ENCODE data around the gene CCDC102A.

DNA sequence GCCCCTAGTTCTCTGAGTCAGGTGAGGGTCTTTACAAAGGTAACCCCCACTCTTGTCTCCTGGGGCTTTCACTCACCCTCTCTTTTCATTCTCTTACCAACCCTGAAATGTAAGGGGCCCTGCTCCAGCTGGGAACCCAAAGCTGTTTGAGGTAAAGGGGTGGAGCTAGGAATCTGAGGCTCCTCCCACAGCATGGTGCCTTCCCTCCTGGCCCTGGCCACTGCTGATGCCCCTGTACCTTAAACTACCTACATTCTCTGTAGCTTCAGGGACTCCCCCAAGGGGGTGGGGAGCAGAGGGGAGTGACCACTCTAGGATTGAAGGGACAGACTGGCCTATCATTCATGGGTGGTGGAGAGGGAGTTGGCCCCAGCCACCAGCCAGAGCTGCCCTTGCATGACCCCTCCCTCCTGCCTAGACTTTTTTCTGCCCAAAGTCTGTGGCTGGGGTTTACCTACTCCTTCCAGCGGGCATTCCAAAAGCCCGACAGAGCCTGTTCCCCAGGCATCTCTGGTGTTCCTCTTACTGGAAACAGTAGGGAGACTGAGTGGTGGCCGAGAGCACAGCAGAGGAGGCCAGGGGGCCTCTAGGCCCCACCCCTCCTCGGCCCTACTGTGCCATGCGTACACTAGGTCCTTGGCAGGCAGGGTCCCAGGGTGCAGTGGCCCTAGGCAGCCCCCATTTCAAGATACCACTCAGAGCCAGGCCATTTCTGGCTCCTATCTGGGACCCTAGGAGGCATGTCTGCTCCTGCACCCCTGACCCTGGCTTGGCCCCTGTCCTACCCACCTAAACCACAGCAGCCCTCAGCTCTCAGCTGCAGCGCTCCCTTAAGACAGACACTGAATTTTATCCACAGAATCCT is 59.6 kb downstream of the CCDC102A start:
- TF ChIP-seq CHCHD3 (CRISPR knock-in tag; IDR thresholded peaks at IDR 0.05) = no peak
- TF ChIP-seq, protein P1, sequence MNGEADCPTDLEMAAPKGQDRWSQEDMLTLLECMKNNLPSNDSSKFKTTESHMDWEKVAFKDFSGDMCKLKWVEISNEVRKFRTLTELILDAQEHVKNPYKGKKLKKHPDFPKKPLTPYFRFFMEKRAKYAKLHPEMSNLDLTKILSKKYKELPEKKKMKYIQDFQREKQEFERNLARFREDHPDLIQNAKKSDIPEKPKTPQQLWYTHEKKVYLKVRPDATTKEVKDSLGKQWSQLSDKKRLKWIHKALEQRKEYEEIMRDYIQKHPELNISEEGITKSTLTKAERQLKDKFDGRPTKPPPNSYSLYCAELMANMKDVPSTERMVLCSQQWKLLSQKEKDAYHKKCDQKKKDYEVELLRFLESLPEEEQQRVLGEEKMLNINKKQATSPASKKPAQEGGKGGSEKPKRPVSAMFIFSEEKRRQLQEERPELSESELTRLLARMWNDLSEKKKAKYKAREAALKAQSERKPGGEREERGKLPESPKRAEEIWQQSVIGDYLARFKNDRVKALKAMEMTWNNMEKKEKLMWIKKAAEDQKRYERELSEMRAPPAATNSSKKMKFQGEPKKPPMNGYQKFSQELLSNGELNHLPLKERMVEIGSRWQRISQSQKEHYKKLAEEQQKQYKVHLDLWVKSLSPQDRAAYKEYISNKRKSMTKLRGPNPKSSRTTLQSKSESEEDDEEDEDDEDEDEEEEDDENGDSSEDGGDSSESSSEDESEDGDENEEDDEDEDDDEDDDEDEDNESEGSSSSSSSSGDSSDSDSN (IDR thresholded peaks at IDR 0.05; ENCODE audit: borderline replicate concordance in 1 of 2, low read depth in 2 of 2, low read length in 2 of 2) = no peak
- TF ChIP-seq, protein P2, sequence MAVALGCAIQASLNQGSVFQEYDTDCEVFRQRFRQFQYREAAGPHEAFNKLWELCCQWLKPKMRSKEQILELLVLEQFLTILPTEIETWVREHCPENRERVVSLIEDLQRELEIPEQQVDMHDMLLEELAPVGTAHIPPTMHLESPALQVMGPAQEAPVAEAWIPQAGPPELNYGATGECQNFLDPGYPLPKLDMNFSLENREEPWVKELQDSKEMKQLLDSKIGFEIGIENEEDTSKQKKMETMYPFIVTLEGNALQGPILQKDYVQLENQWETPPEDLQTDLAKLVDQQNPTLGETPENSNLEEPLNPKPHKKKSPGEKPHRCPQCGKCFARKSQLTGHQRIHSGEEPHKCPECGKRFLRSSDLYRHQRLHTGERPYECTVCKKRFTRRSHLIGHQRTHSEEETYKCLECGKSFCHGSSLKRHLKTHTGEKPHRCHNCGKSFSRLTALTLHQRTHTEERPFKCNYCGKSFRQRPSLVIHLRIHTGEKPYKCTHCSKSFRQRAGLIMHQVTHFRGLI (CRISPR knock-in tag; IDR thresholded peaks at IDR 0.05) = no peak
- TF ChIP-seq EZH2 (IDR thresholded peaks at IDR 0.05; ENCODE audit: borderline replicate concordance, low read depth, low read length) = no peak
- TF ChIP-seq, protein P3, sequence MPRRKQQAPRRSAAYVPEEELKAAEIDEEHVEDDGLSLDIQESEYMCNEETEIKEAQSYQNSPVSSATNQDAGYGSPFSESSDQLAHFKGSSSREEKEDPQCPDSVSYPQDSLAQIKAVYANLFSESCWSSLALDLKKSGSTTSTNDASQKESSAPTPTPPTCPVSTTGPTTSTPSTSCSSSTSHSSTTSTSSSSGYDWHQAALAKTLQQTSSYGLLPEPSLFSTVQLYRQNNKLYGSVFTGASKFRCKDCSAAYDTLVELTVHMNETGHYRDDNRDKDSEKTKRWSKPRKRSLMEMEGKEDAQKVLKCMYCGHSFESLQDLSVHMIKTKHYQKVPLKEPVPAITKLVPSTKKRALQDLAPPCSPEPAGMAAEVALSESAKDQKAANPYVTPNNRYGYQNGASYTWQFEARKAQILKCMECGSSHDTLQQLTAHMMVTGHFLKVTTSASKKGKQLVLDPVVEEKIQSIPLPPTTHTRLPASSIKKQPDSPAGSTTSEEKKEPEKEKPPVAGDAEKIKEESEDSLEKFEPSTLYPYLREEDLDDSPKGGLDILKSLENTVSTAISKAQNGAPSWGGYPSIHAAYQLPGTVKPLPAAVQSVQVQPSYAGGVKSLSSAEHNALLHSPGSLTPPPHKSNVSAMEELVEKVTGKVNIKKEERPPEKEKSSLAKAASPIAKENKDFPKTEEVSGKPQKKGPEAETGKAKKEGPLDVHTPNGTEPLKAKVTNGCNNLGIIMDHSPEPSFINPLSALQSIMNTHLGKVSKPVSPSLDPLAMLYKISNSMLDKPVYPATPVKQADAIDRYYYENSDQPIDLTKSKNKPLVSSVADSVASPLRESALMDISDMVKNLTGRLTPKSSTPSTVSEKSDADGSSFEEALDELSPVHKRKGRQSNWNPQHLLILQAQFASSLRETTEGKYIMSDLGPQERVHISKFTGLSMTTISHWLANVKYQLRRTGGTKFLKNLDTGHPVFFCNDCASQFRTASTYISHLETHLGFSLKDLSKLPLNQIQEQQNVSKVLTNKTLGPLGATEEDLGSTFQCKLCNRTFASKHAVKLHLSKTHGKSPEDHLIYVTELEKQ (CRISPR knock-in tag; IDR thresholded peaks at IDR 0.05) = no peak
- TF ChIP-seq MYC (IDR thresholded peaks at IDR 0.05; ENCODE audit: low read depth, low read length) = no peak
- TF ChIP-seq MYC (CRISPR knock-in tag; IDR thresholded peaks at IDR 0.05; ENCODE audit: borderline replicate concordance, low read depth) = no peak
- TF ChIP-seq EGR1 (conservative IDR thresholded peaks at IDR 0.05) = no peak
- TF ChIP-seq SMAD1 (IDR thresholded peaks at IDR 0.05; ENCODE audit: low read depth, low read length, partially characterized antibody) = no peak
- TF ChIP-seq, protein P4, sequence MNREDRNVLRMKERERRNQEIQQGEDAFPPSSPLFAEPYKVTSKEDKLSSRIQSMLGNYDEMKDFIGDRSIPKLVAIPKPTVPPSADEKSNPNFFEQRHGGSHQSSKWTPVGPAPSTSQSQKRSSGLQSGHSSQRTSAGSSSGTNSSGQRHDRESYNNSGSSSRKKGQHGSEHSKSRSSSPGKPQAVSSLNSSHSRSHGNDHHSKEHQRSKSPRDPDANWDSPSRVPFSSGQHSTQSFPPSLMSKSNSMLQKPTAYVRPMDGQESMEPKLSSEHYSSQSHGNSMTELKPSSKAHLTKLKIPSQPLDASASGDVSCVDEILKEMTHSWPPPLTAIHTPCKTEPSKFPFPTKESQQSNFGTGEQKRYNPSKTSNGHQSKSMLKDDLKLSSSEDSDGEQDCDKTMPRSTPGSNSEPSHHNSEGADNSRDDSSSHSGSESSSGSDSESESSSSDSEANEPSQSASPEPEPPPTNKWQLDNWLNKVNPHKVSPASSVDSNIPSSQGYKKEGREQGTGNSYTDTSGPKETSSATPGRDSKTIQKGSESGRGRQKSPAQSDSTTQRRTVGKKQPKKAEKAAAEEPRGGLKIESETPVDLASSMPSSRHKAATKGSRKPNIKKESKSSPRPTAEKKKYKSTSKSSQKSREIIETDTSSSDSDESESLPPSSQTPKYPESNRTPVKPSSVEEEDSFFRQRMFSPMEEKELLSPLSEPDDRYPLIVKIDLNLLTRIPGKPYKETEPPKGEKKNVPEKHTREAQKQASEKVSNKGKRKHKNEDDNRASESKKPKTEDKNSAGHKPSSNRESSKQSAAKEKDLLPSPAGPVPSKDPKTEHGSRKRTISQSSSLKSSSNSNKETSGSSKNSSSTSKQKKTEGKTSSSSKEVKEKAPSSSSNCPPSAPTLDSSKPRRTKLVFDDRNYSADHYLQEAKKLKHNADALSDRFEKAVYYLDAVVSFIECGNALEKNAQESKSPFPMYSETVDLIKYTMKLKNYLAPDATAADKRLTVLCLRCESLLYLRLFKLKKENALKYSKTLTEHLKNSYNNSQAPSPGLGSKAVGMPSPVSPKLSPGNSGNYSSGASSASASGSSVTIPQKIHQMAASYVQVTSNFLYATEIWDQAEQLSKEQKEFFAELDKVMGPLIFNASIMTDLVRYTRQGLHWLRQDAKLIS (CRISPR knock-in tag; IDR thresholded peaks at IDR 0.05) = no peak
- TF ChIP-seq MTA1 (IDR thresholded peaks at IDR 0.05; ENCODE audit: borderline replicate concordance) = no peak

Measured in K562 (cell line).